Activated CD8-positive, alpha-beta memory T cell treated with anti-CD3 and anti-CD28 coated beads for 24 hours (primary cell): ENCODE measurements around the gene ID1.
"Not testable (repeated sequence)": the region's sequence is repeated elsewhere in the genome, so short reads cannot be mapped to it uniquely, and the experiment has no call there.

Experiments
- DNase-seq: peaks from one replicate; pipeline ENCODE4 v3.0.0-alpha.2; 2020

Gene ID1

DNA sequence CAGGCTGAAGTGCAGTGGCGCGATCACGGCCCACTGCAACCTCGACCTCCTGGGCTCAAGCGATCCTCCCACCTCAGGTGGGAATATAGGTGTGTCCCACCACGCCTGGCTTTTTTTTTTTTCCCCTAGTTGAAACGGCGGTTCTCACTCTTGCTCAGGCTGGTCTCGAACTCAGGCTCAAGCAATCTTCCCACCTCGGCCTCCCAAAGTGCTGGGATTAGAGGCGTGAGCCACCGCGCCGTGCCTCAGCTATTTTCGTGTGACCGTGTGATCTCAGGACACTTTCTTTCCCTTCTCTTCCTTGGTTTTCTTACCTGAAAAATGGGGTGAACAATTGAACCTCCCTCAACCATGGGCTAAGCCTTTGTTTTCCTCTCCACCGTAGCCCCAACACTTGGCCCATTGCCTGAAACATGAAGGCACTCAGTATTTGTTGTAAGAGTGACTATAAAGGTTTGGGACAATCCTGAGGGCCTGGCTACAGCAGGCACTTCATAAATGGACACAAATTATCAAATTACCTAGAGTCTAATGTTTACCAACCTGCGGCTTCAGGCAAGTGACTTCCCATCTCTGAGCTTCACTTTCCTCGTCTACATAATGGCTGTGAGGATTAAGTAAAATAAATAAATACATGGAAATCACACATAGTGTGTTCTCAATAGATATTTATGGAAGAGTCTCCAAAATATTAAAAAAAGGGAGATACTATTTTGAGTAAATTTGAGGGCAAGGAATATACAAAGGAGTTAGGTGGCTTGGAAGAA lies 31.4 kb upstream of the ID1 start:
- no peak for DNase-seq

GRCh38 chr20:31574986-31575385 lies 30.1 kb upstream of the ID1 start:
- not testable (repeated sequence) for DNase-seq

DNA sequence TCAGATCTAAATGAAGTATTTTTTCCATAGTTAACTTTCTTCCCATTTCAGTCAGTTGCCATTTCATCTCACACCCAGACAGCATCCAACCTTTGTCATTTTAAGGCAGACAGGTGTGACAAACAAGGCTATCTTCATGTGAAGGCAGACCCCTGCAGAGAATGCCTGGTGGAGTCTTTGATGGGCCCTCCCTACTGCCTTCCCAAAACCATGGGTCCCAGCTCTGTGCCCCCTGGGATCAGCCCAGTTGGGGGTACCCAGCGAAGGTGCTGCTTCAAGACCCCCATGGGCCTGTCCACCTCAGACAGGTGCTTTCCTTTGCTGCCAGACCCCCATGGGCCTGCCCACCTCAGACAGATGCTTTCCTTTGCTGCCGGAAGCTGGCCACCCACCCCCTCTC lies 28.3 kb upstream of the ID1 start:
- DNase-seq, result no peak

DNA sequence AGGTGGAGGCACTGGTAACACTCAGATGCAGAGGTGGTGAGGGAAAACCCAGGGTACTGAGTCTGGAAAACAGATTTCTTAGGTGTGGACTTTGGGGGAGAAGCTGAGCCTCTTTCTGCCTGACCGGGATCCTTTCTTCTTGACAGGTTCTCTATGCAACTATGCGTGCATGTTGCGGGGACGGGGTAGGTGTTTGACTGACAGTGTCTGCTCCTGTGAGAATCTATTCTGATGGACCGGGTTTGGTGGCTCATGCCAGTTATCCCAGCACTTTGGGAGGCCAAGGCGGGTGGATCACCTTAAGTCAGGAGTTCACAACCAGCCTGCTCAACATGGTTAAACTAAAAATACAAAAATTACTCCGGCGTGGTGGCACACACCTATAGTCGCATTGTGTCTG lies 27.9 kb upstream of the ID1 start:
- DNase-seq, result no peak

- DNase-seq, result no peak
These were observed 26.5 kb upstream of the ID1 start for GRCh38 chr20:31578448-31579138.

GRCh38 chr20:31579245-31579644 lies 25.8 kb upstream of the ID1 start:
- DNase-seq, result no peak

DNA sequence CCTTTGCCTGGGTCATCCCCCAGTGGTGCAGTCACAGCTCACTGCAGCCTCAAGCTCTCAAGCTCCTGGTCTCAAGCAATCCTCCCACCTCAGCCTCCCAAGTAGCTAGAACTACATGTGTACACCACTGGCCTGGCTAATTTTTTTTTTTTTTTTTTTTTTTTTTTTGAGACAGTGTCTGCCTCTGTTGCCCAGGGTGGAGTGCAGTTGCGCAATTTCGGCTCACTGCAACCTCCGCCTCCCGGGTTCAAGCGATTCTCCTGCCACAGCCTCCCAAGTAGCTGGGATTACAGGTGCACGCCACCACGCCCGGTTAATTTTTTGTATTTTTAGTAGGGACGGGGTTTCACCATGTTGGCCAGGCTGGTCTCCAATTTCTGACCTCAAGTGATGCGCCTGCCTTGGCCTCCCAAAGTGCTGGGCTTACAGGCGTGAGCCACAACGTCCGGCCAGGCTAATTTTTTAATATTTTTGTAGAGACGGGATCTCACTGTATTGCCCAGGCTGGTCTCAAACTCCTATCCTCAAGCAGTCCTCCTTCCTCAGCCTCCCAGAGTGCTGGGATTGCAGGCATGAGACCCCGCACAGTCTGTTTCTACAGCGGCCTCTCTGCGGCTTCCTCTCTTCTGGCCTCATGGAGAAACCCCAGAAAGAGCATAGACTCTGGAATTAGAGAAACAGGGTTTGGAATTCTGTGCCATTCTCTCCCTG lies 25.0 kb upstream of the ID1 start:
- not testable (repeated sequence) for DNase-seq

DNA sequence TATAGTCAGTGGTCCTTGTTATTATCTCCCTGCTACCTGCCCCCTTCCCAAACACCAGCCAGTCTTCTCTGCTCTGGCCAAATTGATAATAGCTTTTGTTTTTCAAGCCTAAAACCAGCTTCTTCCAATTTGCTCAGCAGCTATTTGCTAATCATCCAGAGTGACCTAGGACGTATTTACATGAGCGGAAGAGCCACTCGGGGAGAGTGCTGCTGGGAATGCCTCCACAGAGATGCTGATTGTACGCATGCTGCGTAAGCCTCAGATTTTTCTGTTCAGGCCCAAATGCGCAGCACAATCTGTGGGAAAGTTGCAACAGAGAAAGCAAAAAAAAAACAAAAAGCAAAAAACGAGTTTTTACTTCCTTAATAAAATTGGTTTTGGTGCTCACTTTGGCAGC lies 24.4 kb upstream of the ID1 start:
- no peak for DNase-seq

- DNase-seq, result no peak
These were observed 23.7 kb upstream of the ID1 start for GRCh38 chr20:31581391-31581790.

DNA sequence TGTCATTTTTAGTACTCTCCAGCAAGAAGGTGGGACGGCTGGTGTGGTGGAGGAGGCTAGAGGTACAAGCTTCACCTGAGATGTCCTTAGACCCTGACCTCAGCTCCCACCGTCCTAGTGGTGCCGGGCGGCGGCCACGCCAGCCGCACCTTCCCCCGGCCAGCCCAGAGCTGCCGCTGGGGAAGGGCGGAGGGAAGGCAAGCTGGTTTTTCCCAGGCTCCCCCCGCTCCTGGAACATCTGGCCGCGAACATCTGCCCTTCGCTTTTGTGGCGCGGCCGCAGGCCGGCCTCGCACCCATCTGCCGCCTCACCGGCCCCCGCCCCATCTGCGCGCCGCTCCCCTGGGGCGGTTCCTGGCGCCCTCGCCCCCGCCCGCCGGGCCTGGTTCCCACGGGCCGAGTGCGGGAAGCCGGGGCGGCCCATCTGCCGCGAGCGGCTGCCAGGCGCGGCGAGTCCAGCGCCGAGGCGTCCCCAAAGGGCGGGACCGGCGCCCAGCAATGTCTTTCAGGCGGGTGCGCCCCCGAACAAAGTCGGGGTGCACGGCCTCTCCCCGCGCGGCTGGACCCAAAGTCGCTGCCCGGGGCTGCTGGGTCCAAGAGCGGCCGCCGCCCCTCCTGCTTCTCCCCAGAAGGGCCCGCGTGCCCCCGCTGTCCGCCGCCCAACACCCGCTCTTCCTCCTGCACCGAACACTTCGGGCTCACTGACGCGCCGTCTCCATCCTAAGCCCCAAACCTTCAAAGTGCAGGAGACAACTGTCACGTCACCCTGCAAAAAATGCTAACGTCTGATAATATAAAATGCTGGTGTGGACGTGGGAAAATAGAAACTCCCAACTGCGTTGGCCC lies 17.3 kb upstream of the ID1 start:
- no peak for DNase-seq

DNA sequence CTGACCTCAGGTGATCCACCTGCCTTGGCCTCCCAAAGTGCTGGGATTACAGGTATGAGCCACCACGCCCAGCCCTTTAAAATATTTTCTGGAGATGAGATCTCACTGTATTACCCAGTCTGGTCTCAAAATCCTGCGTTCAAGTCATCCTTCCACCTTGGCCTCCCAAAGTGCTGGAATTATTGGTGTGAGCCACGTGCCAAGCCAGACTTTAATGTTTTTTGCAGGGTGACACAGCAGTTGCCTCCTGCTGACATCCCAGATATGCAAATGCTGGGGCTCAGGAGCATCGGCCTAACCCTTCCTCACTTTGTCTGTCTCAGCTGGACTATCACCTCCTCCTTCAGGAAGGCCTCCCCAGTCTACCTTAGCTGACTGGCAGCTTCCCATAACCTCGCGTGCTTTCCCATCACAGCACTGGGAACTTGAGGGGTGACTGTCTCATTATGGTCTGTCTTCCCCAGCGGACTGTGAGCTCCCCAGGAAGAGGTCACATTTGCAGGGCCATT lies 14.3 kb upstream of the ID1 start:
- no peak for DNase-seq

GRCh38 chr20:31593221-31594001 lies 11.7 kb upstream of the ID1 start:
- DNase-seq, result no peak

- DNase-seq, result no peak
These were observed 11.0 kb upstream of the ID1 start for GRCh38 chr20:31594002-31594557.

GRCh38 chr20:31594558-31595379 lies 10.3 kb upstream of the ID1 start:
- DNase-seq, result no peak

DNA sequence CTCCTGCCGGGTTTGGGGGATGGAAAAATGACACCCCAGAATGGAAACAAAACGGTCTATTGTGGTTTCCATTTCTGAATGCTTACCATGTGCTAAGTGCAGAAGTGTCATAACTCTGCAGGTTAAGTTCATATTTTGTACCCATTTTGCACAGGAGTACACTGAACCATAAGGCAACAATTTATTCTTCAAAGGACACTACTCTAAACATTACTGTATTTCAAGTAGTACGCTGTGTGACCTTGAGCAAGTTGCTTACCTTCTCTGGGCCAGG lies 9.8 kb upstream of the ID1 start:
- DNase-seq, result no peak

GRCh38 chr20:31595654-31596411 lies 9.3 kb upstream of the ID1 start:
- DNase-seq, result no peak

DNA sequence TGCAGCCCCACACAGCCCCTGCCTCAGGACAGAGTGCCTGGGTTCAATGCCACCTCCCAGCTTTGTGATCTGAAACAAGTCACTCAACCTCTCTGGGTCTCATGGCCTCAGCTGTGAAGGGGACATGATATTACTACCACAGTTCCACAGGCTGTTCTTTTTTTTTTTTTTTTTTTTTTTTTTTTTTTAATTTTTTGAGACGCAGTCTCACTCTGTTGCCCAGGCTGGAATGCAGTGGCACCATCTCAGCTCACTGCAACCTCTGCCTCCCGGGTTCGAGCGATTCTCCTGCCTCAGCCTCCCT lies 8.7 kb upstream of the ID1 start:
- DNase-seq, result not testable (repeated sequence)

GRCh38 chr20:31596831-31597480 lies 8.1 kb upstream of the ID1 start:
- no peak for DNase-seq

DNA sequence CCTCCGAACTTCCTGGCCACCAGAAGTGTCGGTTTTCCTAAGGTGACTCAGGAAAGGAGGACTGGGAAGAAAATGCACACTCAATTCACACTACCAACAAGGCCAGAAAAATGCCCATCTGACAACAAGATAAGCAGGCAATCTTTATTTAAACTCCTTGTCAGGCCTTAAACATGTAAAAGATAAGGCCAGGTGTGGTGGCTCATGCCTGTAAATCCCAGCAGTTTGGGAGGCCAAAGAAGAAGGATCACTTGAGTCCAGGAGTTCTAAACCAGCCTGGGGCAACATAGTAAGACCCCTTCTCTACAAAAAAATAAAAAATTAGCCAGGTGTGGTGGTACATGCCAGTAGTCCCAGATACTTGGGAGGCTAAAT lies 7.6 kb upstream of the ID1 start:
- no peak for DNase-seq

- no peak for DNase-seq
These were observed 2.7 kb upstream of the ID1 start for GRCh38 chr20:31602431-31602778.
